Measurements from ENCODE around the gene MKX. TPM values are rescaled to one million over a fixed set of nuclear protein-coding genes. Genes with fewer than 3 reads are reported as not detected.
A peak's percentile ranks its signal among the peaks of the same experiment; 100 is the strongest.

Gene MKX
- total RNA-seq, 4 donors from 2014 or later, result 19.2 to 35.5 (median 23.7) TPM

DNA sequence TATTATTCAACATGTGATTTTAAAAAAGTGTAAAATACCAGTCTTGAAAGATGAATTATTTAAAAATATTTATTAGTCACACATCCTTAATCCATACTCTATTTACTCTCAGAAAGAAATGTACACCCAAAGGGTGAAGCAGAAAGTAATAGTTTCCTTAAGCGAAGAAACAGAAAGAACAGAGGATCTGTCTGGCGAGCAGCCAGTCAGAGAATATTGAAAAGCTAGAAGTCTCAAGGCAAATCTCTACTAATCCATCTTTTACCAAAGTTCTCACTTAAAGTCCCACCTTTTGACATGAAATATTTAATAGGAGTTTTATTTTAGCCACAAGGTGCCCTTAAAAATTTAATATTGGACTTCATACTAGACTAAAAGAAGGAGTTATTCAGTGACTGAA lies 46.7 kb downstream of the MKX start:
- 91% methylated on average over 2 of the region's 2 CpGs for WGBS
- H3K4me1 ChIP-seq, result peaks cover 0 to 80% (median 56%) of the 10 kb centered on the region in 4 donors
- no peak for DNase-seq (ENCODE audit: extremely low spot score)
- TF ChIP-seq POLR2A (IDR thresholded peaks at IDR 0.05; ENCODE audit: low read depth), result no peak
- TF ChIP-seq POLR2AphosphoS5 (IDR thresholded peaks at IDR 0.05), result no peak
- no peak overlapping the region for H3K4me3 ChIP-seq
- H3K27ac ChIP-seq (replicated peaks in 1 of 4), result peak overlapping the region in 2 of 4 donors; percentile 2 to 35
- no peaks in the 10 kb centered on the region for H3K9me3 ChIP-seq
- no peaks in the 10 kb centered on the region for H3K36me3 ChIP-seq
- no peaks in the 10 kb centered on the region for H3K27me3 ChIP-seq
- intact Hi-C loops (cut with DNase I), result no loop called here

DNA sequence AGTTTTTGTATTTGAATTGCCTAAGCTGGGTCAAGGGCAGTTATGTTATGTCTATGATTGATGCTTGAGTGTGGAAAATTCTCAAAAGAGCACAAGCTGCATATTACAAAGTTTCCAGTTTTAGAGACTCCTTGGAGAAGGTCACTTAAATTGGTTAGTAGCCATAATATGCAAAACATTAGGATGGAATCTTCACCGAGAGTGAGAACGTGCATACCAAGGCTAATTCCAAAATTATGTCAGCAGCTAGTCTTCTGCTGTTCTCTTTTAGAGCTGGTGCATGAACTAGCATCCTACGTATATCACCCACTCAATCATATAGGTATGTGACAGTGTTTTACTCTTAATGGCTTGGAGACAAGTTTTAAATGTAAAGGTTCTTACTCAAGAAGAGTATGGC lies 49.2 kb downstream of the MKX start:
- no peaks in the 10 kb centered on the region for H3K27me3 ChIP-seq
- H3K4me3 ChIP-seq, result no peak overlapping the region
- H3K36me3 ChIP-seq, result no peaks in the 10 kb centered on the region
- no peaks in the 10 kb centered on the region for H3K9me3 ChIP-seq
- H3K4me1 ChIP-seq, result peaks cover 0 to 86% (median 59%) of the 10 kb centered on the region in 4 donors
- WGBS, result 35% methylated on average over 3 of the region's 3 CpGs
- intact Hi-C loops (cut with DNase I), result no loop called here
- TF ChIP-seq EP300 (IDR thresholded peaks at IDR 0.05) (no peak), POLR2AphosphoS5 (IDR thresholded peaks at IDR 0.05) (peak in 1 of 2 donors; percentile 28)
- DNase-seq (ENCODE audit: extremely low spot score), result no peak
- peak overlapping the region; percentile 54 to 73 (median 72) for H3K27ac ChIP-seq (replicated peaks in 1 of 4)

DNA sequence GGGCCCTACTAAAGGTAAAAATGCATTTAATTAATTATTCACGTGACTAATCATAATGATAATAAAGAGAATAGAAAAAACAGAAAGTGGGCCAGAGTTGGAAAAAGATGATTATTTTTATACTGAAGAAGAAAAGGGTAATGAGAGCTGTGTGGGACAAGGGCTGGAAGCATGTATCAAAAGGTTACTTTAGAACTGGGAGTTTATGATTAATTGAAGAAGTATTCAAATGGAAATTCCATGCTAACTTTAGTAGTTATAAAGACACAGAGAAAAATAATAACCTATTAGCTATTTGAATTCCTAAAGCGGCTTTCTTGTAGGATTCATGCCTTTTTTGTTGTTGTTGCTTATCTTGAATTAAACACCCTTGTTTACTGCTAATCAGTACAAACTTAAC lies 49.9 kb downstream of the MKX start:
- WGBS, result 41% methylated on average over 2 of the region's 2 CpGs
- Histone ChIP-seq H3K36me3 (no peaks in the 10 kb centered on the region), H3K9me3 (no peaks in the 10 kb centered on the region), H3K27me3 (no peaks in the 10 kb centered on the region), H3K27ac (replicated peaks in 1 of 4) (peak overlapping the region; percentile 54 to 73 (median 72)), H3K4me3 (no peak overlapping the region), H3K4me1 (peaks cover 0 to 86% (median 59%) of the 10 kb centered on the region in 4 donors)
- TF ChIP-seq, protein P1, sequence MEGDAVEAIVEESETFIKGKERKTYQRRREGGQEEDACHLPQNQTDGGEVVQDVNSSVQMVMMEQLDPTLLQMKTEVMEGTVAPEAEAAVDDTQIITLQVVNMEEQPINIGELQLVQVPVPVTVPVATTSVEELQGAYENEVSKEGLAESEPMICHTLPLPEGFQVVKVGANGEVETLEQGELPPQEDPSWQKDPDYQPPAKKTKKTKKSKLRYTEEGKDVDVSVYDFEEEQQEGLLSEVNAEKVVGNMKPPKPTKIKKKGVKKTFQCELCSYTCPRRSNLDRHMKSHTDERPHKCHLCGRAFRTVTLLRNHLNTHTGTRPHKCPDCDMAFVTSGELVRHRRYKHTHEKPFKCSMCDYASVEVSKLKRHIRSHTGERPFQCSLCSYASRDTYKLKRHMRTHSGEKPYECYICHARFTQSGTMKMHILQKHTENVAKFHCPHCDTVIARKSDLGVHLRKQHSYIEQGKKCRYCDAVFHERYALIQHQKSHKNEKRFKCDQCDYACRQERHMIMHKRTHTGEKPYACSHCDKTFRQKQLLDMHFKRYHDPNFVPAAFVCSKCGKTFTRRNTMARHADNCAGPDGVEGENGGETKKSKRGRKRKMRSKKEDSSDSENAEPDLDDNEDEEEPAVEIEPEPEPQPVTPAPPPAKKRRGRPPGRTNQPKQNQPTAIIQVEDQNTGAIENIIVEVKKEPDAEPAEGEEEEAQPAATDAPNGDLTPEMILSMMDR (IDR thresholded peaks at IDR 0.05), result no peak
- TF ChIP-seq POLR2AphosphoS5 (IDR thresholded peaks at IDR 0.05) (no peak), EP300 (IDR thresholded peaks at IDR 0.05) (no peak), POLR2A (IDR thresholded peaks at IDR 0.05; ENCODE audit: low read depth) (no peak)
- no peak for DNase-seq (ENCODE audit: extremely low spot score)
- intact Hi-C loops (cut with DNase I), result no loop called here

- H3K4me3 ChIP-seq, result no peak overlapping the region
- peak overlapping the region; percentile 54 to 73 (median 72) for H3K27ac ChIP-seq (replicated peaks in 1 of 4)
- 48% methylated on average over 6 of the region's 6 CpGs for WGBS
- no peak for DNase-seq (ENCODE audit: extremely low spot score)
- TF ChIP-seq, protein P1 (IDR thresholded peaks at IDR 0.05), result no peak
- no peak for TF ChIP-seq POLR2A (IDR thresholded peaks at IDR 0.05; ENCODE audit: low read depth)
- TF ChIP-seq EP300 (IDR thresholded peaks at IDR 0.05), result no peak
- no peak for TF ChIP-seq POLR2AphosphoS5 (IDR thresholded peaks at IDR 0.05)
- peaks cover 0 to 82% (median 55%) of the 10 kb centered on the region in 4 donors for H3K4me1 ChIP-seq
- H3K27me3 ChIP-seq, result no peaks in the 10 kb centered on the region
- intact Hi-C loops (cut with DNase I), result no loop called here
- no peaks in the 10 kb centered on the region for H3K9me3 ChIP-seq
- H3K36me3 ChIP-seq, result no peaks in the 10 kb centered on the region
Observed at GRCh38 chr10:27695088-27695487, 50.5 kb downstream of the MKX start.

- Histone ChIP-seq H3K27ac (replicated peaks in 1 of 4) (peak overlapping the region; percentile 72 to 78 (median 76)), H3K9me3 (no peaks in the 10 kb centered on the region), H3K4me1 (peaks cover 5 to 78% (median 57%) of the 10 kb centered on the region in 4 donors), H3K27me3 (no peaks in the 10 kb centered on the region), H3K4me3 (no peak overlapping the region), H3K36me3 (no peaks in the 10 kb centered on the region)
- WGBS, result 39% methylated on average over 3 of the region's 3 CpGs
- no peak for DNase-seq (ENCODE audit: extremely low spot score)
- intact Hi-C loops (cut with DNase I), result no loop called here
- no peak for TF ChIP-seq POLR2A (IDR thresholded peaks at IDR 0.05; ENCODE audit: low read depth)
- TF ChIP-seq POLR2AphosphoS5 (IDR thresholded peaks at IDR 0.05), result no peak
Observed at GRCh38 chr10:27692663-27693062, 53.0 kb downstream of the MKX start.

- no peak for DNase-seq (ENCODE audit: extremely low spot score)
- TF ChIP-seq POLR2A (IDR thresholded peaks at IDR 0.05; ENCODE audit: low read depth), result no peak
- TF ChIP-seq, protein P1 (IDR thresholded peaks at IDR 0.05), result no peak
- TF ChIP-seq EP300 (IDR thresholded peaks at IDR 0.05), result no peak
- no peak for TF ChIP-seq POLR2AphosphoS5 (IDR thresholded peaks at IDR 0.05)
- Histone ChIP-seq H3K4me3 (no peak overlapping the region), H3K27me3 (no peaks in the 10 kb centered on the region), H3K4me1 (peaks cover 10 to 48% (median 42%) of the 10 kb centered on the region in 4 donors), H3K27ac (replicated peaks in 1 of 4) (peak overlapping the region in 1 of 4 donors; percentile 24), H3K9me3 (no peaks in the 10 kb centered on the region), H3K36me3 (no peaks in the 10 kb centered on the region)
- intact Hi-C loops (cut with DNase I), result no loop called here
- 73% methylated on average over 4 of the region's 4 CpGs for WGBS
Observed at GRCh38 chr10:27688991-27689390, 56.6 kb downstream of the MKX start.

Data from esophagus muscularis mucosa (tissue), 4 donors.